ENCODE results near the gene BCAS3.

Gene BCAS3

DNA sequence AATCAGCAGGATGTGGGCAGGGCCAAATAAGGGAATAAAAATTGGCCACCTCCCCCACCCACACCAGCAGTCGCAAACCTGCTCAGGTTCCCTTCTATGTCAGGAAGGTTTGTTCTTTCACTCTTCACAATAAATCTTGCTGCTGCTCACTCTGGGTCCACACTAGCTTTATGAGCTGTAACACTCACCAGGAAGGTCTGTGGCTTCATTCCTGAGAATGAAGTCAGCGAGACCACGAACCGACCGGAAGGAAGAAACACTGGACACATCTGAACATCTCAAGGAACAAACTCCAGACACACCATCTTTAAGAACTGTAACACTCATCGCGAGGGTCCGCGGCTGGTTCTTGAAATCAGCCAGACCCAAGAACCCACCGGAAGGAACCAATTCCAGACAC, 606.5 kb downstream of the BCAS3 start:
- DNase-seq (ENCODE audit: low spot score) = no peak

GRCh38 chr17:61284746-61285145, 607.1 kb downstream of the BCAS3 start:
- no peak for DNase-seq (ENCODE audit: low spot score)

More for the DNA sequence above, 606.5 kb downstream of the BCAS3 start:
- TF ChIP-seq, protein P1, sequence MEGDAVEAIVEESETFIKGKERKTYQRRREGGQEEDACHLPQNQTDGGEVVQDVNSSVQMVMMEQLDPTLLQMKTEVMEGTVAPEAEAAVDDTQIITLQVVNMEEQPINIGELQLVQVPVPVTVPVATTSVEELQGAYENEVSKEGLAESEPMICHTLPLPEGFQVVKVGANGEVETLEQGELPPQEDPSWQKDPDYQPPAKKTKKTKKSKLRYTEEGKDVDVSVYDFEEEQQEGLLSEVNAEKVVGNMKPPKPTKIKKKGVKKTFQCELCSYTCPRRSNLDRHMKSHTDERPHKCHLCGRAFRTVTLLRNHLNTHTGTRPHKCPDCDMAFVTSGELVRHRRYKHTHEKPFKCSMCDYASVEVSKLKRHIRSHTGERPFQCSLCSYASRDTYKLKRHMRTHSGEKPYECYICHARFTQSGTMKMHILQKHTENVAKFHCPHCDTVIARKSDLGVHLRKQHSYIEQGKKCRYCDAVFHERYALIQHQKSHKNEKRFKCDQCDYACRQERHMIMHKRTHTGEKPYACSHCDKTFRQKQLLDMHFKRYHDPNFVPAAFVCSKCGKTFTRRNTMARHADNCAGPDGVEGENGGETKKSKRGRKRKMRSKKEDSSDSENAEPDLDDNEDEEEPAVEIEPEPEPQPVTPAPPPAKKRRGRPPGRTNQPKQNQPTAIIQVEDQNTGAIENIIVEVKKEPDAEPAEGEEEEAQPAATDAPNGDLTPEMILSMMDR (IDR thresholded peaks at IDR 0.05; ENCODE audit: extremely low read depth, missing control alignments) = no peak

DNA sequence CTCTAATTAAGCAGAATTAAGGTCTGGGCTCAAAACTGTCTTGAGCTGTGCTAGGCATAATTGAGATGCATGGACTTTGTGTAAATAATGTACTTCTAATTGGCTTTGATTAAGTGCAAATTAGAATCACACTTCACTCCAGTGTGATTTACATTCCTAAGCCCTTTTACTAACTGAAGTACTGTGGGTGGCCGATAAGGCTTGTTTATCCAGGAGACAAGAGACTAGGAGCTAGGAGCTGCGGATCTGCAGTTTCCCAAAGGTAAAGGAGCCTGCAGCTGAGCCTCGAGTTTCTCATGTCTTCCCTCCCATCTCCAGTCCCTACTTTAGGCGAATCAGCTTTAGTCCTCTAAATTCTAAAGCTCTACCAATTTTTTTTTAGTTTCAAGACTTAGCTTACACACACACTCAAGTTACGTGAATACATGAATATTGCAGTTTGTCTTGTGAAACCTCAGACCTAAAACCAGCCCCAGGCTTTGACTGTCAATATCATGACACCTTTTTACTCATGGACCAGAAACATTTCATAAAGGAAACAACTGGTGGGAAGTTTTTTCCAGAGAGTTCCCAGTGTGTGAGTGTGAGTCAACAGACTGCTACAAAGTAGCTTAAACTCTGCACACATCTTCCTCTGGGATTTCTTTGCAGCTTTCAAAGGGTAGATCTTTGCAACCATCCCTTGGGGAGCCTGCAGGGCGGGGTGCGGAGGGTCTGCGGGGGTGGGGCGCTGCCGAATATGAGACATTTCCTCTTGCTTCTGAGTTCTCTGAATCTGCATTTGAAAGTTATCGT, 608.1 kb downstream of the BCAS3 start:
- DNase-seq (ENCODE audit: low spot score) = no peak
- TF ChIP-seq, protein P1 (IDR thresholded peaks at IDR 0.05; ENCODE audit: extremely low read depth, missing control alignments) = no peak

More at GRCh38 chr17:61284746-61285145, 607.1 kb downstream of the BCAS3 start:
- TF ChIP-seq, protein P1 (IDR thresholded peaks at IDR 0.05; ENCODE audit: extremely low read depth, missing control alignments) = no peak

GRCh38 chr17:61286449-61286848, 608.8 kb downstream of the BCAS3 start:
- DNase-seq (ENCODE audit: low spot score) = no peak
- TF ChIP-seq, protein P1 (IDR thresholded peaks at IDR 0.05; ENCODE audit: extremely low read depth, missing control alignments) = no peak

DNA sequence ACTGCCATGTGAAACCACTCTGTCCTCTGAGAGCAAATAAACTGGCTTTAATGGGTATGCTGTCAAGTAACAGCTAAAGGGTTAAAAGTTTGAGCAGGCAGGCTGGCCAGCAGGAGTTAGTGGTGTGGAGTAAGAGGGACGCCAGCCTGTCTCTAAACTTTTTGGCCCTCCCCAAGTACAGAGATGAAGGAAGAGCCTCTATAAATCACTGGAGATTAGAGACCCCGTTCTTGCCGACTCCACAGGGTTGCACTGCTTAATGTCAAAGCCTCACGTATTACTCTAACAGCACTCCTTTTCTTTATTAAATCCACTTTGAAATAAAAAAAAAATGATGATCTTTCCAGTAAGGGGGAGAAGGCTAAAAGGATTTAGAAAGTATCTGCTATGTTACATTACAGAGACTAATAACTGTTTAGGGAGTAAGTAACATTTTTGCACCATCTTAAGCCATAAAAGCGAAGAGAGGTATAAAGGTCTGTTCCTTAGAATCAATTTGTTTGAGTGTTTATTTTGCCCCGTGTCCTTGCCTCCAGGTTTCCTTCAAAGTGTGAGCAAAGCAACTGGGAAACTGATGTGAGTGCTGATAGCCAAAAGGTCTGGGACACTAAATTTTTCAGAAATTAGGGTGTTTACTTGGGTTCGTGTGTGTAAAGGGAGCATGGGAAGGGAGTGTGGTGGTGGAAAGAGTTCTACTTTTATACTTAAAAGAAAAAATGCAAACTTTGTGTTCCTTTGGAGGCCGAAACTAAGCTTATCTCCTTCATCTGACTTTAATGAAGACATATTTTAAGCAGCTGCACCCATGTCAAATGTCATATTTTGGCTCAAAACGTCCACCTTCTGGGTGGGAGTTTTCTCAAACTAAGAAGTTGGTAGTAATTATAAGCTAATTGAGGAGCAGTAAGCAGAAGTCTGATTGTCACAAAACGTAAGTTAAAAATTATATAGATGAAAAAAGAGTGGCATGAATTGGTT, 612.0 kb downstream of the BCAS3 start:
- no peak for DNase-seq (ENCODE audit: low spot score)

DNA sequence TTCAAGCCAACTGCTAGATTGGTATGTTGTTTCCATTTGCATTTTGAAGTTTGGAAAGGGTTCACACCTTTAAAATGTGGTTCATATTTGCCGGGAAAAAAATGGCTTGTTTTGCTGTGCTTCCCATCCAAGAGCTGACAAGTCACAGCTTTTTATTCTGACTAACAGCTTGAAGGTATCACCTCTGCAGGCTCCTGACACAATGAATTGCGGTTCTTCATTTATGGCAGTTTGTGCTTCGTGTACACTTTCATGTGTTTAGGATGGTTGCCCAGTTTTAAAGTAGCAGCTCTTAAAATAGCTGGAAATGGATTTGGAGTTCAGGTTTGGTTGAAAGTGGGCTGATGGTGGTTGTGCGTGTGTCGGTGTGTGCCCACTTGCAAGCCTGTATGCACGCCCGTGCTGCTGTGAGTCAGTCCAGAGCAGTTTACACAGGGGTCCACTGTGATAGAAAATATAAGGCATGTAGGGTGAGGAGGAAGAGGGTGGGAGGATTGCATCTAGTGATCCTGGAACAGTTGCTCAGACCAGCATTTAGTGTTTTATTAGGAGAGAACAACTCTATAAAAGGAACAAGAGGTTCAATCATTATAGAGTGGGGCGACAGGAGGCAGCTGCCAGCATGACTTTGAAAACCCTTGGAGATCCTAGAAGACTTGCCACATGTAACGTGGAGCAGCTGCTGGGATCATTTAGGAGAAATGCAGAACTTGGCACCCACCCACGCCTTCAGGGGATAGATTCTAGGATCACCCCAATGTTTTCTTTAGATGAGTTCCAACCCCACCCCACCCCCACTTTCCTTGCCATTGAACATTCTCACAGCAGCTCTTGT, 614.0 kb downstream of the BCAS3 start:
- TF ChIP-seq, protein P1 (IDR thresholded peaks at IDR 0.05; ENCODE audit: extremely low read depth, missing control alignments) = no peak
- no peak for DNase-seq (ENCODE audit: low spot score)

More for the DNA sequence above, 612.0 kb downstream of the BCAS3 start:
- TF ChIP-seq, protein P1 (IDR thresholded peaks at IDR 0.05; ENCODE audit: extremely low read depth, missing control alignments) = no peak

All from GM20000 (cell line).